ENCODE results near the gene TEC. TPM values are rescaled to one million over a fixed set of nuclear protein-coding genes. Genes with fewer than 3 reads are reported as not detected.
"Not testable (repeated sequence)": the region's sequence is repeated elsewhere in the genome, so short reads cannot be mapped to it uniquely, and the experiment has no call there.

Gene TEC
- polyA plus RNA-seq, 10 donors, result 0.57 to 1.1 (median 0.83) TPM

DNA sequence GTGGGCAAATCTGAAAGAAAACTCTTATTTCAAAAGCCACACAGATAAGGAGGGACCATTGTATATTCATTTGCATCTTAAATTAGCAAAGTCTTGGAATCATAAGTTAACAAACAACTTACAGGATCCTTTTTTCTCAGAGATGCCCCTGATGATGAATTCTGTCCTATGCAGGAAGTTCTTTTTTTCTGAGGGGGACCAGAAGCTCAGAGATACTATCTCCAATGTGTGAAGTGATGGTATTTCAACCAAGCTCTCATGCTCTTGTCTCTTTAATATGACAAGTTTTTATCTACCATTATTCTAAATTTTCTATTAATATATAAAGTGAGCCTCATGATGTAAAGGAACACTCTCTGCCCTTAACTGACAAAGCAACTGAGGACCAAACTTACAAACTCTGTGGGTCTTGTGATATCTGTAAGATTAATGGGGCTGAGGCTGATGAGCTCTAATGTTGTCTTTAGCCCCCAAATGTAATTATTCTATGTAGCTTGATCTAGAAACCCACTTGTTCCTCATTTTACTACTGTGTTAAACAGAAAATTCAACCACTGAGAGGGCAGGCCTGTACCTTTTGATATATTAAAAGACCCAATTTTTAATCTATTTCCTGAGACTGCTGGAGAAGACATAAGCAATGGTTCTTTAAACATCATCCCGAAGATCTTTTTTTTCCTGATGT, 27.0 kb downstream of the TEC start:
- DNase-seq, result no peak

DNA sequence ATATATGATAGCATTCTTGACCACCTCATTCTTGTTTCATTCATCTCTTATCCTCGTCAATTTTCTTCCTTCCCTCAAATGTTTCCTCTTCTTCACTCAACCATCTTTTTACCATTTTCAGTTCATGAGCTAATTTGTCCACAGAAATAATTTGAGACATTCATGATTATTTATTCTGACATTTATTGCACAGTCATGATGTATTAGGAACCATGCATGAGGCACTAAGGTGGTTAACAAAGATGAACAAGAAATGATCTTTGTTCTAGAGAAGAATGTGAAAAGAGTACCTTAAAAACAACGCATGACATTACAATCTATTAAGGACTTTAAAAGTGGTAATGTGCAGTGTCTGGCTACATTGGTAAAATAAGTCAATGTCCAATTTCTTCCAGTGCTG, 27.9 kb downstream of the TEC start:
- DNase-seq, result no peak

DNA sequence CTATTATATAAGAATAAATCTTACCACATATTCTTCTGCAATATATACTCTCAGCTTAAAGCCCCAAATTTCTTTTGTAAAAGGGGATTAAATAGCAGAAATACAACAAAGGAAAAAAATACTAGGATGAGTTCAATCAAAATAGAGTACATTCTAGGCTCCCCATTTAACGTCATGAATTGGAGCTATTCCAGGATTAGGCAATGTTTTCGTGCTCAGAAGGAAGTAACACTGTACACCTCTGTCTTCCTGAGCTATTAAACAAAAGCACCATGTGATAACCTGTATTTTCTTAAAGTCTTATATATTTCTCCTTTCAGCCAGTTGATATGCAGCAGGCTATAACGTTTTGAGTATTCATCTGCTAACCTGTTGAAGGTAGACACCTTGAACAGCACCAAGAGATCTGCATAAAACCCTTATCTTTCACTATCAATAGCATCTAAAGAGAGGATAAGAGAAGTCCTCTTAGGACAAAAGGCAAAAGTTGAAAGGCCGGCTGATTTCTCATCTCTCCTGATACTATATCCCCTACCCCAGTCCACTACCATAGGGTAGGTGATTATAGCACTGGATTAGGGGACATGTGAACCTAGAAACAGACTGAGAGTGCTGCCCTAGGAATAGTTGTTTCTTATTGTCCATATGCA, 31.5 kb downstream of the TEC start:
- DNase-seq, result peak in 2 of 3 donors; percentile 1 to 5

DNA sequence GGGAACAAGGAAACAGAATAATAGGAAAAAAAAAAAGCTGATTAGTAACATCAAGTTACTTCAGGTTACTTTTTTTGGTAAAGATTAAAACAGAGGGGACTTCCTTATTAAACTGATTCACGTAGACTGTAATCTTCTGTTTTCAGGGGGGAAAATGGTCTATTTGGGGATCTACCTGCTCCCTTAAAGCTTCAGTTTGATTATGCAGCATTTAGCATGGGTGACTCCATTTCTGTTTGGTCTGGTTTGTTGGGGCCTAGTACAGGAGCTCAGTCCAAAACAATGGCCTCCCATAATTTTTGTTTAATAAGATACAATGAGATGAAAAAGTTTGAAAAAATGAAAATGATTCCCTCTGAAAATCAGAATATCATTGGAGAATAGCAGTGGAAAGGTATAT, 34.6 kb downstream of the TEC start:
- DNase-seq, result no peak

- no peak for DNase-seq
These were observed 35.1 kb downstream of the TEC start for GRCh38 chr4:48234575-48234974.

- DNase-seq, result no peak
These were observed 40.7 kb downstream of the TEC start for GRCh38 chr4:48228949-48229348.

DNA sequence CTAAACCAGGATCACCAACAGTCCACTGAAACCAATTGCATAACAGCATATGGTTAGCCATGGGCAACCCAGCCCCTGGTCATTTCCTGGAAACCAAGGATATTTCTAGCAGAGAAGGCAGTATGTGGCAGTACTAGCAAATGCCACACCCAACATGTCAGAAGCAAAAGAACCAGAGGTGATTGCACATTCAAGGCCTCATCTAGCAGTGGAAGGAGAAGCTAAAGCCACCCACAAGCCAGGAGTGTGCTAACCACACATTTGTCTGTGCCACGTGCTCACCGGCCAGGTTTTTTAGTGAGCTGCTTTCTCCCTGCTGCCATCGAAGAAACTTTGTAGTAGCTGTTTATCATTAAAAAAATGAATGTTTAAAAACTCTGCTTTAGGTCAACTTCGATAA, 42.0 kb downstream of the TEC start:
- no peak for DNase-seq

GRCh38 chr4:48226199-48226598, 43.4 kb downstream of the TEC start:
- DNase-seq, result no peak

DNA sequence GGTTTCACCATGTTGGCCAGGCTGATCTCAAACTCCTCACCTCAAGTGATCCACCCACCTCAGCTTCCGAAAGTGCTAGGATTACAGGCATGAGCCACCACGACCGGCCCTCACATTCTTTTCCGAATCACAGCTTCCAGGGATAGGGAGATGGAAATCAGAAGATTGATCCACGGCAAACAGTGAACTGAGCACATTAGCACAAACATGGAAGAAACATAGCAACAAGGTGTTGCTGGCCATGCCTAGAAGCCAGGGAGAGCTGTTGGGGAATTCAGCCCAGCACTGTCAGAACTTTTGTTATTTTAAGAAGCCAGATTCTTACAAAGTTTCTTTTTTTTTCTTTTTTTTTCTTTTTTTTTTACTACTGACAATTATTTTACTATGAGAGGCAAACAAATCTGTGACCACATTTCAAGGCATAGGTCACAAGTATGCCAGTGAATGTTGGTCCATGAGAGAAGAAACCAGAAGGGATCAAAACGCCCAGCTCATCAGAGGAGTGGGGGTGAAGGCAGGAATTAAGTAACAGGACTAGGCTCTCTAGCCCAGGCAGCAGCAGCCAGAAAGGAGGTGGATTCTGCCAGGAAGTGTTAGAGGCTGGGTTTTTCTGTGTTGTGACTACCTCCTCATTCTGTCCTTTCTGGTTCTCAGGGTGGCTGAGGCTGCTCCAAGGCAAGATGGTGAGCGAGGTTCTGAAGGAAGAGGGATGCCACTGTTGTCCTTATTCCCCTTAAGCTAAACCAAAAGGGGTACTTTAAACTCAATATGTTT, 44.1 kb downstream of the TEC start:
- no peak for DNase-seq

- DNase-seq, result no peak
These were observed 45.0 kb downstream of the TEC start for GRCh38 chr4:48224606-48225005.

- no peak for DNase-seq
These were observed 45.9 kb downstream of the TEC start for GRCh38 chr4:48223633-48224295.

DNA sequence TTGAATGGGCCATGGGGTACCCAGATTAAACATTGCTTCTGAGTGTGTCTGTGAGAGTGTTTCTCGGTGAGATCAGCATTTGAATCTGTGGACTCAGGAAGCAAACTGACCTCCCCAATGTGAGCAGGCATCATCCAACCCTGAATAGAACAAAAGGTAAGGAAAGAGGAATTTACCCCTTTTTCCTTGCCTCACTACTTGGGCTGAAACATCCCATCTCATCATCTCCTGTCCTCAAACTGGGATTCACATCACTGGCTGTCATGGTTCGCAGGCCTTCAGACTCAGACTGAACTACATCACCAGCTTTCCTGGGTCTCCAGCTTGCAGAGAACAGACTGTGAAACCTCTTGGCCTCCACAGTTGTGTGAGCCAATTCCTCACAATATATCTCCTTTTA, 47.1 kb downstream of the TEC start:
- DNase-seq, result no peak

GRCh38 chr4:48219430-48219829, 50.2 kb downstream of the TEC start:
- DNase-seq, result not testable (repeated sequence)

DNA sequence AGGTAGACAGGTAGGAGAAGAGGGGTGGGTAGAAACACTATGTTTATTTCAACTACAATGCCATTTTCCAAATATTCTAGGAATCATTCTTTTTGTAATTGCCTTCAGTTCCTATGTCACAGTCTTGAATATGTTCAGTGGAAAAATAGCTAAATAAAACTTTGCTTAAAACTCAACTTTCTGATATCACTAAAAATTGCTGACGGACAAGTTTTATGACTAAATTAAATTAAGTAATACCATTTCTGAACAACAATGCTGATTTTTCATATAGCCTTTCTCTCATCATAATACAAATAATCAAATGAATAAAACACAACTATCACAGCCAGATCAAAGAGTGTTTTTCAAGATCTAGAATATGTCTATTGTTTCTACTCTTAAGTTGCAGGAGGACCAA, 53.1 kb downstream of the TEC start:
- no peak for DNase-seq

DNA sequence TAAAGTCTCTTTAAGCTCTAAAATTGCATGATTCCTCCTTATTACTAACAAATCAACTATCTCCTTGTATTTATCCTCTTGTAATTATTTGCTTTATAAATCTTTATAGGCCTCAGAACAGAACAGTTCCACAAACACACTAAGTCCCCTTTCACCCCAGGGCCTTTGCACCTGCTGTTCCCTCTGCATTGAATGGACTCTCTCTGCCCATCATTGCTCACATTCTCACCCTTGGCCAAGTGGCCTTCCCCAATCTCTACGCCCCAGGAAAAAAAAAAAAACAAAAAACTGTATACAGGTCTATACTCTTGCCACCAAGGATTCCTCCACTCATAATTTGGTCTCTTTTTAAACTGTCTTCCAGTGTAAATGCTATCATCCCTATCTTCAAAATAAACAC, 53.7 kb downstream of the TEC start:
- no peak for DNase-seq

DNA sequence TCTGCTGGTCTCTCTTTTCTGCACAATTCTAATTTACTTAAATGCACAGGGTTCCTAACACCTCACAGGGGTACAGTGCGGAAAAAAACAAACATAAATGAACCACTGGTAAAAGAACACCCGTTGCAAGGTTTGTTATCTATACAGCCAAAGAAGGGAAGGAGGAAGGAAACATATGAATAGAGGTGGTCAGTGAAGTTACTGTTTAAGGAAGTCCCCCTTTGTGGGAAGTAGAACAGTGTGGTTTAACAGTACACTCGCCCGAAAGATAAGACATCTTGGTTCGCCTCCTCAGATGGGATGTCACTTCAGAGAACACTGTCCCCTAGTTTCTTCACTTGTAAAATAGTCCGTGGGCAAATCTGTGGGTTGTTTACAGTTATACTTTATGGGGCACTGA, 57.5 kb downstream of the TEC start:
- no peak for DNase-seq

DNA sequence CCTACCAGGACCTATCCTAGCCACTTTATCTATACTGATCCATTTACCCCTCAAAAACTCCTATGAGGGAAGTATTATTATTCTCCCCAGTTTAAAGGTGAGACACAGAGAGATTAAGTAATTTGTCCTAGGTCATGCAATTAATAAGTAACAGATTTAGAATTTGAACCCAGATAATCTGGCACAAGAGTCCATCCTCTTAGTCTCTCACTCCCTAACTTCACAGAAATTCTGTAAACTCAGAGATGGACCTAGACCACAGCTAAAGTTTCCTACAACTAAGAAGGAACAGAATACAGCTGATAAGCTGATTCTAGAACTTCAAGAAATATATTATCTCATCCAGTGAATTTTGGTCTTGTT, 58.7 kb downstream of the TEC start:
- no peak for DNase-seq

DNA sequence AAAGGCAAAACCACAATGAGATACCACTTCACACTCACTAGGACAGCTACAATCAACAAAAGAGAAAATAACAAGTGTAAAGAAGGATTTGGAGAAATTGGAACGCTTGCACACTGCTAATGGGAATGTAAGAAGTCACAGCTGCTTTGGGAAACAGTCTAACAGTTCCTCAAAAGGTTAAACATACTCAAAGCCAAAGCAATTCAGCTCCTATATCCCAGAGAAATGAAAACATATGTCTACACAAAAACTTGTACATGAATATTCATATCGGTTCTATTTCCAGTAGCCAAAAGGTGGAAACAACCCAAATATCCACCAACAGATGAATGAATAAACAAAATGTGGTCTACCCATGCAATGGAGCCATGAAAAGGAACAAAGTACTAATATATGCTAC, 64.0 kb downstream of the TEC start:
- DNase-seq, result peak in 1 of 3 donors; percentile 9

GRCh38 chr4:48205107-48205506, 64.5 kb downstream of the TEC start:
- DNase-seq, result peak in 1 of 3 donors; percentile 14

- no peak for DNase-seq
These were observed 65.8 kb downstream of the TEC start for GRCh38 chr4:48203819-48204218.

DNA sequence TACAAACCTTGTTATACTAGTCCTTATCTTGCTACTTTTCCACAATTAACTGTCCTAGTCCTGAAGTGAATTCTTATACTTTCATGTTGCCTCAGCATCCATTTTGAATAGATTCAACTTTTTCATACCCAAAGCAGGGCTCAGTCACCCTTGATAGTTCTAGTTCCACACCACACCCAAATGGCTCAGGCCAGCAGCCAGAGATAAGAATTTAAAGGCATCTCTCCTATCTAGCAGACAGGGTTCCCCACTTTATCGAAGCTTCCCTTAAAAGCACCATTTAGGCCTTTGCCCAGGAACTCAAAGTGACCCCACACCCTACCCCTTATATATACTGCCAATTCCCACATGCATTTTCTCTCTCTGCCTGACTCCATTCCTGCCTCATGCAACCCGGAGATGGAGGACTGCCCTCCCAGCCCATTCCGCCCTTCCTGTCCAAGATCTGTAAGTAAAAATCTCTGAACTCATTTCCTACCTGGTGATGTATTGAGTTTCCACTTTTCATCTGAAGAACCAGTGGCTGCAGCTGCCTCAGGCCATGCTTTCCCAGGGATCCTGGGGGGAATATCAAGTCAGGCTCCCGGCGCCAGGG, 71.9 kb downstream of the TEC start:
- DNase-seq, result no peak
